GM21529 (cell line): ENCODE data around the gene AKR1D1.
"Not testable (repeated sequence)": the region's sequence is repeated elsewhere in the genome, so short reads cannot be mapped to it uniquely, and the experiment has no call there.

ENCODE experiments used
- ATAC-seq: cut with Tn5 transposase; IDR thresholded peaks from one replicate; pipeline ENCODE4 v1.9.1; 2021; ENCODE audit not compliant: unreplicated experiment

Gene AKR1D1

DNA sequence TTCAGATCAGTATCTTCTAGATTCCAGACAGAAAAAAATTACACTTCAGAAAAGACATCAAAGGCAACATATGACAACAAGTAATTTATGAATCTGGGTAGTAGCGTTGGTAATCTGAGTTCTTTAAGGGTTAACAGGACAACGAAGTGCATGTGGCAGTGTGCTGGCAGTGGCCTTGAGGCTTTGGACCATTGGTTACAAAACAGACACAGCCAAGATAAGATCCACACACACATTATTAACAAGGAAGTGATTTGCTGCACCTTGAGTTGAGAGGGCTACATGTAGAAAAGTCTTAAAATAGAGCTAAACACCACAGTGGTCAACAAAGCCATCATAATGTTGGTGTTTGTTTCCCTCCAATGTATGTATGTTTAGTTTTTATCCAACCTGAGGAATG, 40.6 kb downstream of the AKR1D1 start:
- no peak for ATAC-seq

DNA sequence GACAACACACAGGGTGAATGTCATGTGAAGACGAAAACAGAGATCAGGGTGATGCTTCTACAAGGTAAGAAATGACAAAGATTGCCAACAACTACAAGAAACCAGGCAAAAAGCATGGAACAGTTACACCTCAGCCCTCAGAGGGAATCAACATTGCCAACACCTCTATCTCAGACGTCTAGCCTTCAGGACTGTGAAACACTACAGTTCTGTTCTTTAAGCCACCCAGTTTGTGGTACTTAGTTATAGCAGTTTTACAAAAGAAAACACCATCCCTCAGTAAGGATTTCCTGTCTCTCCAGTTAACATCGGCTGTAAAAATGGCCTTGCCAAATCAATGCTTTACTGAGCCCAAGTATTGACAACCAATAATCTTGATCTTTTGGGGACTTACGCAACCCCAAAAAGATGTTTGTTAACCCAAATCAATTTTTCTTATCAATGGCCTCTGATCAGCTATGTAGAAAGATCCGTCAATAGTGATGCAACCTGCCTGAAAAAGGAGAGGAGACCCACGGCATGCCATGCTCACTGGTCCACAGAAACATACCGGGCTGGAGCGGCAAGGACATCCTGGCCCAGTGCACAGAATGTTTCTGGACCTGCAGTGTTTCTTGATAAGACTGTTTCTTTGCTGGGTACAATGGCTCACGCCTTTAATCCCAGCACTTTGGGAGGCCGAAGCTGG, 44.0 kb downstream of the AKR1D1 start:
- ATAC-seq = no peak

DNA sequence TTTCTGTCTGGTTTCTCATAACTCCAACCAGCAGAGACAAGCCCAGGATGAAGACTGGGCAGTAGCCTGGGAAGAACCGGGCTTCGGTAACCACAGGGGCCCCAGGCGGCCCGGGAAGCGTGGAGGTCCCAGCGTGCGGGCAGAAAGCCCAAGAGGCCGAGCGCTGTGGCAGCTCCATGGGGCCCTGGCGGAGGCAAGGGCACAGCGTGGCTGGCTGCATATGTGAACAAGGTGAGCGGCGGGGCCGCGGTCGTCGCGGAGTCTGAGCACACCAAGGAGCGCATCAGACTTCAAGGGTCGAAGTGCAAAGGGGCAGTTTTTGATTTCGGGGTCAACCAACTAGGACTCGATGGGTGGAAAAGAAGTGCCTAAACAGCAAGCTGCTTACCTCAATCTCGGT, 45.9 kb downstream of the AKR1D1 start:
- no peak for ATAC-seq

DNA sequence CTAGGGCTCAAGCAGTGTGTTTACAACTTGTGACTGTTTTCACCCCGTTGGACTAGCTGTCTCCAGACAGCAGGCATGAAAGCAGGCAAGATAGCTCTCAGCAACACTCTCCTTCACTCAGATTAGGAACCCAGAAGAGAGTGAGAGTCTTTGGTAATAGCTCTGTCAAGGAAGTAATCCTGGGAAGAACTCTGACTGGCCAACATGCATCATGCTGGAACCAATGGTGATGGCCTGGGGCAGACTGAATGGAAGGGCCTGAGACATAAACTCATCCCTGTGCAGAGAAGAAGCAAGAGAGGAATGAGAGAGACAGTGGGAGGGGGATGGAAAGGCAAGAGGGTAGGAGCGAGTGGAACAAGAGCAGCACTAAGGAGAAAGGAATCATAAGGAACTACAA, 48.9 kb downstream of the AKR1D1 start:
- peak; percentile 14 for ATAC-seq

DNA sequence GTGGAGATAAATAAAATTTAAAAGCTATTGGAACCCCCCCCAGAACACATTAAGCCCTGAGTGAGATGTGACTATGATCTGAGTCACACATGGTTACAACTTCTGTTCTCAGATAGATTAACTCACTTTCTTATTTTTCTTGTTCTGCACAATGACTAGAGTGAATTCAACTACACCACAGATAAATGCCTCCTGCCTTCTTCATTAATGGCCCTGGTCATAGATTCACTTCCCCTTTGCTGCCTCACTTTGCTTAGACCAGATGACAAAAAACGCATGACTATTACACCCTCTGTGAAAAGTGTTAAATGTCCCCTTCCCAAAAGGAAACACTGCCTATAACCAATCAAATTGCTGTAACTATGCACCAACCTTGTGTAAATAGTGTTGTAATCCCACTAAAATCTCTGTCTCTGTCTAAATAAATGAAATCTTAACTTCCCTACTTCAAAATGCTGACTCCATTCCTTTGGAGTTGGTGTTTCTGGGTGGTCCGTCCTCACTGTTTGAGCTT, 49.4 kb downstream of the AKR1D1 start:
- ATAC-seq = peak; percentile 94

DNA sequence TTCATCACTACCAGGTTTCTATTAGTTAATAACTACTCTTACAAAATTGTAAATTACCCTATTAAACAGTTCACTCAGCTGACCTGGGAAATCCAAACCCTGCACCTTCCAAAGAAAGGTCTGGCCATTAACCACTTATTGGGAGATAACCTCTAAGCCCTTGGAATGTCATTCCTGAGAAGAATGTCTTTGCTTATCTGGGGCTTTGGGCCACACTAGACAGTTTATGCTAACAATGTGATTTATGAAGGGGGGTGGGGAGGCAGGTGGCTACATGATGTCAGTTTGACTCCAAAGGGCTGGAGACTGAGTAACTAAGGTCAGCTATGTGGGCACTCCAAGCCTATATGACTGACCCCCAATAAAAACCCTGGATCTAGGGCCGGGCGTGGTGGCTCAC, 50.7 kb downstream of the AKR1D1 start:
- no peak for ATAC-seq

DNA sequence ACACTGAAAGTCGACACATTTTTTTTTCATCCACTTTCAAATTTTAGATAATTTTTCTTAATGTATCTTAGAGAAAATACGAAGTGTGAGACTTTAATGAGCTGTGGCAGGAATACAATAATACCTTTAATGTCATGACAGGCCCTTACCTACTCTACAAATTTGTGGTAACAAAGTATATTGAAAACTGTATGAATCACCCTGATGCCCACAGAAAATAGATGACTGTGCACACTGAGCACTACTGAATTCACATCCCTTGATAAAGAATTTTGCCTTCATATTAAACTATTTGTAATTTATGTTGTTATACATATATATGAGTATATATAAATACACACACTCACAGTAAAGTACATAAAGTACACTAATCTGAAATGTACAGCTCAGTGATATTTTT, 51.7 kb downstream of the AKR1D1 start:
- no peak for ATAC-seq

DNA sequence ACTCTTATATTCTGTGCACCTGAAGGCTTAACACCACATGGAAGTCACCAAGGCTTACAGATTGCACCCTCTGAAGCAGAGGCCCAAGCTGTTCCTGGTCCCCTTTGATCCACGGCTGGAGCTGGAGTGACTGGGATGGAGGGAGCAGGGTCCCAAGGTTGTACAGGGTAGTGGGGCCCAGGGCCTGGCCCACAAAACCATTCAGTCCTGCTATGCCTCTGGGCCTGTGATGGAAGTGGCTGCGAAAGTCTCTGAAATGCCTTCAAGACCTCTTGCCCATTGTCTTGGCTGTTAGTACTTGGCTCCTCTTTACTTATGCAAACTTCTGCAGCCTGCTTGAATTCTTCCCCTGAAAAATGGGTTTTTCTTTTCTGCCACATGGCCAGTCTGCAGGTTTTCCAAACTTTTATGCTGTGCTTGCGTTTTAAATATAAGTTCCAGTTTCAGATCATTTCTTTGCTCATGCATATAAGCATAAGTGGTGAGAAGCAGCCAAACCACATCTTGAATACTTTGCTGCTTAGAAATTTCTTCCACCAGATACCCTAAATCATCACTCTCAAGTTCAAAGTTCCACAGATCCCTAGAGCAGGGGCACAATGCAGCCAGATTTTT, 53.4 kb downstream of the AKR1D1 start:
- no peak for ATAC-seq

DNA sequence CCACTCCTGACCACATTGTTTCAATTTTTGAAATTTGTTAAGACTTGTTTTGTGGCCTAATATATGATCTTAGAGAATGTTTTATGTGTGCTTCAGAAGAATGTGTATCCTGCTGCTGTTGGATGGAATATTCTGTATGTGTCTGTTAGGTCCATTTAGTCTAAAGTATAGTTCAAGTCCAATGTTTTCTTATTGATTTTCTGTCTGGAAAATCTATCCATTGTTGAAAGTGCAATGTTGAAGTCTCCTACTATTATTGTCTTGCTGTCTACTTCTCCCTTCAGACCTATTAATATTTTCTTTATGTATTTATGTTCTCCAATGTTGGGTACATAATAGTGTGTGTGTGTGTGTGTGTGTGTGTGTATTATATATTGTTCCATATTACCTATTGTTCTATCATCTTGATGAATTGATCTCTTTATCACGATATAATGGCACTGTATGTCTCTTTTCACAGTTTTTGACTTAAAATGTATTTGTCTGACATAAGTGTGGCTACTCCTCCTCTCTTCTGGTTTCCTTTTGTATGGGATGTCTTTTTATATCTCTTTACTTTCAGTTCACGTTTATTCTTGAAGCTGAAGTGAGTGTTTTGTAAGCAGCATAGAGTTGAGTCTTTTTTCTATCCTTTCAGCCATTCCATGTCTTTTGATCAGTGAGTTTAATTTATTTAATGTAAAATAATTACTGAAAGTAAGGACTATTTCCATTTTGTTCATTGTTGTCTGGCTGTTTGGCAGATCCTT, 61.3 kb downstream of the AKR1D1 start:
- peak; percentile 95 for ATAC-seq

DNA sequence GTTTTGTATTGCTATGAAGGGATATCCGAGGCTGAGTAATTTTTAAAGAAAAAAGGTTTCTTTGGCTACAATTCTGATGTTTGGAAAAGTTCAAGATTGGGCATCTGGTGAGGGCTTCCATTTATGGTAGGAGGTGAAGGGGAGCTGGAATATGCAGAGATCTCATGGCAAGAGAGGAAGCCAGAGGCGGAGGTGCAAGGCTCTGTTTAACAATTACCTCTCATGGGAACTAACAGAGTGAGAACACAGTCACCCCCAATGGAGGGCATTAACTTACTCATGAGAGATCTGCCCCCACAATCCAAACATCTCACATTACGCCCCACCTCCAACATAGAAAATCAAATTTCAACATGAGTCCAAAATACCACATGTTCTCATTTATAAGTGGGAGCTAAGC, 62.0 kb downstream of the AKR1D1 start:
- peak; percentile 32 for ATAC-seq

DNA sequence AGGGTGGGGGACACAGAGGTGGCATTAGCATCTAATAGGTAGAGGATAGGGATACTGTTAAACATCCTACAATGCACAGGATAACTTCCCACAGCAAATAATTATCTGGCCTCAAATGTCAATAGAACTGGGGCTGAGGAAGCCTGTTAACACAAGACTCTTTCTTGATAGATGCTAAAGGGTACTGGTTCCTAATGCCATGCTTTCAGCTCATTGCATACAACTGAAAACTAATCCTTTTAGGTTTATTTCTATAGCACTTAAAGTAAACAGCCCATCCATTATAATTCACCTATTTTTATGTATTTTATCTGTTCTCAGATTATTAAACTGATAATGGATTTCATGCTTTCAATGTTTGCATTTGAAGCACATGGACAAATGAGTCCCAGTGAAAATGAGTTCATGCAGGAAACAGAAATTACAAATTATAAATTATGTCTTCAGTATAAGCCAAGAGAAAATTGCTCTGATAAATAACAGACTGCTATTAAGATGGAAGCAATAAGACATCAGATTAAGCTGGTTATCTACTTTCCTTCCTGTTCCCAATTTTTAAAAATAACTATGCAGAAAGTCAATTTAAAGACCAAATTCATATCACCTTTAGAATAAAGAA, 66.4 kb downstream of the AKR1D1 start:
- no peak for ATAC-seq

DNA sequence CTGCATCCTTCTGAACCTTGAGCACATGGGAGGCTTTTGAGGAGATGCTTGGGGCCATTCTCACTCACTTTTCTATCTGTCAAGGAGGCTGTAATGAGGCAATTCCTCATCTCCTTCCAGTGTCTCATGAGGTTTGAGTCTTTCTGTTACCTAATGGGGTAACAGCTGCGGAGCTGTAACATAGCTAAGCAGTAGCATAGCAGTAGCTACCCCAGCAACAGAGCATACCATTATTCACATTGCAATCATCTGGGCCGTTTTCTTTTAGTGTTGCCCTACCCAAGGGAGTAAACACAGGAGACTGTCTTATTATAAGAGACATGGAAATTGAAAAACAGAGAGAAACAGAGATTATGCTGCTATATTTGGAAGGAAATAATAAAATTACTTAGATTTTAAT, 68.7 kb downstream of the AKR1D1 start:
- no peak for ATAC-seq

DNA sequence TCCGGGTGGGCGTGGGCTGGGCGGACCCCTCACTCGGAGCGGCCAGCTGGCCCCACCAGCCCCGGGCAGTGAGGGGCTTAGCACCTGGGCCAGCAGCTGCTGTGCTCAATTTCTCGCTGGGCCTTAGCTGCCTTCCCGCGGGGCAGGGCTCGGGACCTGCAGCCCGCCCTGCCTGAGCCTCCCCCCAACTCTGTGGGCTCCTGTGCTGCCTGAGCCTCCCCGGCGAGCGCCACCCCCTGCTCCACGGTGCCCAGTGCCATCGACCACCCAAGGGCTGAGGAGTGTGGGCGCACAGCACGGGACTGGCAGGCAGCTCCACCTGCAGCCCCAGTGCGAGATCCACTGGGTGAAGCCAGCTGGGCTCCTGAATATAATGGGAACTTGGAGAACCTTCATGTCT, 70.0 kb downstream of the AKR1D1 start:
- not testable (repeated sequence) for ATAC-seq

DNA sequence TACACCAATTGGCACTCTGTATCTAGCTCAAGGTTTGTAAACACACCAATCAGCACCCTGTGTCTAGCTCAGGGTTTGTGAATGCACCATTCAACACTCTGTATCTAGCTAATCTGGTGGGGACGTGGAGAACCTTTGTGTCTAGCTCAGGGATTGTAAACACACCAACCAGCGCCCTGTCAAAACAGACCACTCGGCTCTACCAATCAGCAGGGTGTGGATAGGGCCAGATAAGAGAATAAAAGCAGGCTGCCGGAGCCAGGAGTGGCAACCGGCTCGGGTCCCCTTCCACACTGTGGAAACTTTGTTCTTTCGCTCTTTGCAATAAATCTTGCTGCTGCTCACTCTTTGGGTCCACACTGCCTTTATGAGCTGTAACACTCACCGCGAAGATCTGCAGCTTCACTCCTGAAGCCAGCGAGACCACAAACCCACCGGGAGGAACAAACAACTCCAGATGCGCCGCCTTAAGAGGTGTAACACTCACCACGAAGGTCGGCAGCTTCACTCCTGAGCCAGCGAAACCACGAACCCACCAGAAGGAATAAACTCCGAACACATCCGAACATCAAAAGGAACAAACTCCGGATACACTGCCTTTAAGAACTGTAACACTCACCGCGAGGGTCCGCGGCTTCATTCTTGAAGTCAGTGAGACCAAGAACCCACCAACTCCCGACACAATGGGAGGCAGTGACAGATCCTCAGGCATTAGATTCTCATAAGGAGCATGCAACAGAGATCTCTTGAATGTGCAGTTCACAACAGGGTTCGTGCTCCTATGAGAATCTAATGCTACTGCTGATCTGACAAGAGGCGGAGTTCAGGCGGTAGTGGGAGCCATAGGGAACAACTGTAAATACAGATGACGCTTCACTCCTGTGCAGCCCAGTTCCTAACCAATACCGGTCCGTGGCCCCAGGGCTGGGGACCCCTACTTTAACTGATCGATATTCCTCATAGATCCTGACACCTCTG, 70.8 kb downstream of the AKR1D1 start:
- ATAC-seq = not testable (repeated sequence)

DNA sequence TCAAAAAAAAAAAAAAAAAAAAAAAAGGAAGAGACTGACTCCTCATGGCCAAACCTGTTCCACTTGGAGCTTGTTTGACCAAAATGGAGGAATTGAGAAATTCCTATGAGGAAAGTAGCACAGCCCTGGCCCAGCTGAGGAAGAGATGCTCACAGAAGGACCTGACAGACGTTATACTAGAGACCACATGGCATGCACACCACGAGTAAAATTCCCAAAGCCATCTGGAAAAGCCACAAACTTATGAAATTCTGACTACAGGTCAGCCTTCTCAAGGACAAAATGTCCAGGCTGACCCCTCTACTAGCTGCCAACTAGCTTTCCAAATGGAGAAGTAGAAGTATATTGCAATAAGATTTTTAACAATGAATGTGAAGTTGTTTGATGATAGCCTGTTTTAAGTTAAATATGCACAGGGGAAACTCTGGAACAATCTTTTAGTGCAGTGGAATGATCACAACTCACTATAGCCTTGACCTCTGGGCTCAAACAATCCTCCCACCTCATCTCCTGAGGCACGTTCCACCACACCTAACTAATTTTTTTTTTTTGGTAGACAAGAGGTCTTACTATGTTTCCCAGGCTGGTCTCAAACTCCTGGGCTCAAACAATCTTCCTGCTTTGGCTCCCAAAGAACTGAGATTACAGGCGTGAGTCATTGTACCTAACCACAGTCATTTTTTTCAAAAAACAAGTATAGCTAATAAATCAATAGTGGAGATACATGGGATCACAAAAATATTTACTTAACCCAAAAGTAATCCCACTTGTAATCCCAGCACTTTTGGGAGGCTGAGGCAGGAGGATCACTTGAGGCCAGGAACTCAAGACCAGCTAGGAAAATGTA, 75.7 kb downstream of the AKR1D1 start:
- no peak for ATAC-seq

DNA sequence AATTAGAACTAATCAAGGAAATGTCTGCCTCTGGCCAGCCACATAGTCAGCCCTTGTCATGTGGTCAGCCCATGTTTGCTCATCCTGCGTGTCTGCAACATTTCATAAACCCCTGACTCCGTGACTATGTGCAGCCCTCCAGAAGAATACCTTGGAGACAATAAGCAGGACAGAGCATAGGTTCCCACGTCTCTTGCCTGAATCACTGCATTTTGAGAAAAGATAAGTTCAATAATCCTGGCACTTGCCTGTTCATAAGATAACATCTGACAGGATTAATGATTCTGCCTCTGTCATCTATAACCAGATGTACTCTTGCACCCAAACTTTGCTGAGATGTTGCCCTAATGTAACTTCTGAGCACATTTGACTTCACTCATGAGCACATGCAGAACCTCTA, 78.4 kb downstream of the AKR1D1 start:
- ATAC-seq = no peak

DNA sequence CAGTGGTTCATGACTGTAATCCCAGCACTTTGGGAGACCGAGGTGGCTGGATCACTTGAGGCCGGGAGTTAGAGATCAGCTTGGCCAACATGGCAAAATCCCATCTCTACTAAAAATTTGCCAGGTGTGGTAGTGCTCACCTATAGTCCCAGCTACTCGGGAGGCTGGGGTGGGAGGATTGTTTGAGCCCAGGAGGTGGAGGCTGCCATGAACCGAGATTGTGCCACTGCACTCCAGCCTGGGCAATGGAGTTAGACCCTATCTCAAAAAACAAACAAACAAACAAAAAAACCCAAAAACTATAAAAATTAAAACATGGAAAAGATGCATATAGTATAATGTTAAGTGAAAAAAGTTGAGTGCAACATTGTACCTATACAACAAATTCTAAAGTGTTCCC, 81.4 kb downstream of the AKR1D1 start:
- no peak for ATAC-seq

DNA sequence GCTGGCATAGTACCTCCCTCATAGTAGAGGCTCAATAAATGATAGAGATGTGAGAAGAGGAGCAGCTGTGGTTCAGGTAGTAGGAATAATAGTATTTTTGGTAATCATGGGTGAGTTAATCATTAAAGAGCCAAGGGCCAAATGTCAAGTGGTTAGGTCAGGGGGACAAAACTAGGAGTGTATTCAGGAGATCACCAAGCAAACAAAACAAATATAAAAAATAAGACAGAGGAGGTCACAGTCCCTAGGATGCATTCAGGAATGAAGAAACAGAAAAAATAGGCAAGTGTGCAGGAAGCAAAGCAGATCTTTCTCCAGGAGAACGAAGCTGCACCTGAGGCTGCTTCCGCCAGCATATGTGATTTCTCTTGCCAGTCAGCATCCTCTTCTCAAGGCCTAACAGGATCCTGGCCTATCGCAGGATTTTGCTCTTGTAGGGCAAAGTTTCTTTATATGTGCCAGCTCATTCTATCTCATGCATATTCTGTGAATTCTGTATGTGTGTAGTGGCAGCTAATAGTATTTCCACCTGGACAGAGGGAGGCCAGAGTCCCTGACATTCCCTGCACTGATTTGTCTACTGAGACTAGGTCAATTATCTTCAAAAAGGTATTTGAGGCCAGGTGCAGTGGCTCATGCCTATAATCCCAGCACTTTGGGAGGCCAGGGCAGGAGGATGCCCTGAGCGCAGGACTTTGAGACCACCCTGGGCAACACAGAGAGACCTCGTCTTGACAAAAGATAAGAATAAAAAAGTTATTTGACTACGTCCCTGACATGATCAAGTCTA, 82.7 kb downstream of the AKR1D1 start:
- ATAC-seq = no peak

DNA sequence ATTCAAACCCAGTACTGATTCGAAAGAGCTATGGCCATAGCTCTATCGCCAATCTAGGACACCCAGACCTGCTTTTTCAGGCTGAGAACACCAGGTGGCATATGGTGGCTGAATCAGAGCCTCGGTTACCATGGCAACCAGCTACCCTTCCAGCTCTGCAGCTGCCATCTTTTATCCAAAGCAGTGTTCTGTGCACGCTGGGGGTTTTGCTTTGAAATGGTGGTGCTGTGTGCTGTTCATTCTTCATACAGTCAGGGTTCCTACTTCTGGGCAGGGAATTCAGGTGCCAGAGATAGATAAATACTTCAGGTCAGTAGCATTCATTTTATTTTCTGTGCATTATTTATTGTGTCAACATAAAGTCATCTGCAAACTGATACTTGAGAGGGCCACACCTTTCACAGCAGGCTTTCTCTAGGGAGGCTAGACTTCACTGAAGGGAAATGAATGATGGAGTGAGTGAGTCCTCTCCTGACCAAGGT, 85.4 kb downstream of the AKR1D1 start:
- ATAC-seq = peak; percentile 100
